Measurements from ENCODE around the gene MYL5. TPM values are rescaled to one million over a fixed set of nuclear protein-coding genes. Genes with fewer than 3 reads are reported as not detected.

The MYL5 gene
- total RNA-seq, 4 donors from 2014 or later, result 20.3 to 199 (median 33.4) TPM

DNA sequence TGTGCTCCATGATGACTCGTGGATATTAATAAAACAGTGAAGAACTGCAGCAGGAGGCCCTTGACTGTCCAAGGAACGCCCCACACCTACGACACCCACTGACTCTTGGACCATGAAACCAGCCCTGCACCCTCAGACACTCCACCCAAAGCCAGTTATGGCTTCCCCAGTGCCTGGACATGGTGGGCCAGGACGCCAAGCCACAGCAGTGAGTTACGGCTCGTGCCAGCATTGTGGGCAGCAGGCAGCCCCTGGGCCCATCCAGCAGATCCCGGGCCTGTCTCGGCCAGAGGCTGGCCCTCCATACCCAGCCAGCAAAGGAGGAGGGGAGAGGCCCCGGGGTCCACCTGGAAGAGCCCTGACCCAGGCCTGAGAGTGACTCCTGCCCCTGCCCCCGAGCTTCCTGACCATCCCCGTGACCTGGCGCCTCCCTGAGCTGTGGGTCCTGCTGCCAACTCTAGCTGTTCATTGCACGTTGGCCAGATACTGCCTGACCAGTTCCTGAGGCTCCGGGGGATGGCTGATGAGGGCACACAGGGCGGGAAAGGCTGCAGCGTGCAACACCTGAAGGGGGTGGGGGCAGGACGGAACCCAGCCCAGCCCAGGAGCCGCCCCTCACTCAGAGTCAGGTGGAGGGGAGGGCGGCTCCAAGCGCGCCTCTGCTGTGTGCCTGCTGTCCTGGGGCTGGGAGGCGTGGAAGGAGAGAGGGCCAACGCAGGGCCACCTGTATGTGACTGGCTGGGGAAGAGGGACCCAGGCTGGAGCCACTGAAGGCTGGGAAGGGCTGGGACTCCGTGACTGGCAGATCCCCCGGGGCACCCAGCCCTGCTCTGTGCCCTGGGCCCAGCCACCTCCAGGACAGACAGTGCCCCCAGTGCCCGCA, 13.9 kb downstream of the MYL5 start:
- intact Hi-C loops (cut with DNase I; ENCODE audit: low total_unique reads), result no loop called here
- DNase-seq, result no peak
- WGBS, 2 donors (ENCODE audit: low coverage in 1 of 2), result 69% methylated on average over 23 of the region's 26 CpGs; no CpG with 5 or more reads in 1 of the 2 donors
- in situ Hi-C loops (cut with MboI; ENCODE audit: low pct_ligation_motif_present in 1 of 4, low pct_unique_long_range_greater_than_20kb in 1 of 4, low sequenced_read_pairs in 3 of 4), result no loop called here
- peak overlapping the region; percentile 76 to 87 (median 78) for H3K27ac ChIP-seq
- H3K36me3 ChIP-seq, result no peaks in the 10 kb centered on the region
- TF ChIP-seq POLR2AphosphoS5 (IDR thresholded peaks at IDR 0.05), result no peak
- TF ChIP-seq, protein P1, sequence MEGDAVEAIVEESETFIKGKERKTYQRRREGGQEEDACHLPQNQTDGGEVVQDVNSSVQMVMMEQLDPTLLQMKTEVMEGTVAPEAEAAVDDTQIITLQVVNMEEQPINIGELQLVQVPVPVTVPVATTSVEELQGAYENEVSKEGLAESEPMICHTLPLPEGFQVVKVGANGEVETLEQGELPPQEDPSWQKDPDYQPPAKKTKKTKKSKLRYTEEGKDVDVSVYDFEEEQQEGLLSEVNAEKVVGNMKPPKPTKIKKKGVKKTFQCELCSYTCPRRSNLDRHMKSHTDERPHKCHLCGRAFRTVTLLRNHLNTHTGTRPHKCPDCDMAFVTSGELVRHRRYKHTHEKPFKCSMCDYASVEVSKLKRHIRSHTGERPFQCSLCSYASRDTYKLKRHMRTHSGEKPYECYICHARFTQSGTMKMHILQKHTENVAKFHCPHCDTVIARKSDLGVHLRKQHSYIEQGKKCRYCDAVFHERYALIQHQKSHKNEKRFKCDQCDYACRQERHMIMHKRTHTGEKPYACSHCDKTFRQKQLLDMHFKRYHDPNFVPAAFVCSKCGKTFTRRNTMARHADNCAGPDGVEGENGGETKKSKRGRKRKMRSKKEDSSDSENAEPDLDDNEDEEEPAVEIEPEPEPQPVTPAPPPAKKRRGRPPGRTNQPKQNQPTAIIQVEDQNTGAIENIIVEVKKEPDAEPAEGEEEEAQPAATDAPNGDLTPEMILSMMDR (IDR thresholded peaks at IDR 0.05), result no peak
- no peak for TF ChIP-seq EP300 (IDR thresholded peaks at IDR 0.05; ENCODE audit: low read depth)
- TF ChIP-seq POLR2A (IDR thresholded peaks at IDR 0.05), result no peak
- H3K4me1 ChIP-seq, result peaks cover 16 to 43% (median 38%) of the 10 kb centered on the region in 4 donors
- no peaks in the 10 kb centered on the region for H3K9me3 ChIP-seq
- H3K27me3 ChIP-seq, result no peaks in the 10 kb centered on the region
- H3K4me3 ChIP-seq, result peak overlapping the region; percentile 12 to 47 (median 38)

DNA sequence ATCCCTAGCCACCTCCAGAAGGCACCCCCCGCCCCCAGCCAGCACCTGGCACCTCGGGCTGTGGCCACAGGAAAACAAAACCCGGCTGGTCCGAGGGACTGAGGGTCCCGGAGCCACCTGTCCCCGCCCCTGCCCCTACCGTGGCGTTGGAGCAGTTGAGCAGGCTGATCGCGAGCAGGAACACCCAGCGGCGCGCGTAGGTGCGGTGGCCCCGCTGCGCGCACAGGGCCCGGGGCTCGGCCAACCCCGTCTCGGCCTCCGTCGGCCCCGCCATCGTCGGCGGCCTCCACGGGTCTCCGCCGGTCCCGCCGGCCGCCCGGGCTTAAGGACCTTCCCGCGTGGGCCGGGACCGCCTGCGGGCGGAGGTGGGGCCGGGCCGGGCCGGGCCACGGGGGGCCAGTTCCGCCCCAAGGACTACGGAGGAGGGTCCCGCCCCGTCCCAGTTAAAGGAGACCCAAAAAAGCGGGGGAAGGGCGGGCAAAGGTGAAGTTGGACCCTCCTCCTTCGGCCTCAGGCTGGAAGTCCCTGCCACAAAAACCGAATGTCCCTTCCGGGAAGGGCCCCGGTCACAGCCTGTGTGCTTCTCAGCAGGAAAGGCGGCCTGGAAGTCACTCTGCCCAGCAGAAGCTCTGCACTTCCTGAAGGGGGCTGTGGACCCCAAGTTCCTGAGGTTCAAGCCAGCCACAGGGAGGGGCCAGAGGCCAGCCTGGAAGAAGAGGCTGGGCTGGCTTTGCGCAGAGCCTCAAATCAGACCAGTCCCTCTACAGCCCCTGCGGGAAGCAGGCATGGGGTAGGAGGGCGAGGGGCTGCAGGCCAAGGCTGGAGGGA, 14.7 kb downstream of the MYL5 start, which contains the start of gene SLC49A3:
TSS of gene SLC49A3 (minus strand) at position 298 of the 828 bp plus-strand sequence. CDS start at position 274, 24 bp downstream.
- 28% methylated on average over 23 of the region's 59 CpGs; no CpG with 5 or more reads in 1 of the 2 donors for WGBS, 2 donors (ENCODE audit: low coverage in 1 of 2)
- TF ChIP-seq, protein P1 (IDR thresholded peaks at IDR 0.05), result no peak
- TF ChIP-seq EP300 (IDR thresholded peaks at IDR 0.05; ENCODE audit: low read depth) (no peak), POLR2A (IDR thresholded peaks at IDR 0.05) (no peak), POLR2AphosphoS5 (IDR thresholded peaks at IDR 0.05) (no peak)
- H3K4me1 ChIP-seq, result peaks cover 16 to 35% (median 33%) of the 10 kb centered on the region in 4 donors
- H3K4me3 ChIP-seq, result peak within 1 kb of the TSS; percentile 12 to 47 (median 38)
- in situ Hi-C loops (cut with MboI; ENCODE audit: low pct_ligation_motif_present in 1 of 4, low pct_unique_long_range_greater_than_20kb in 1 of 4, low sequenced_read_pairs in 3 of 4) (no loop called here), intact Hi-C loops (cut with DNase I; ENCODE audit: low total_unique reads) (no loop called here)
- H3K36me3 ChIP-seq, result no peaks in the 10 kb centered on the region
- DNase-seq, result peak; percentile 43
- no peaks in the 10 kb centered on the region for H3K9me3 ChIP-seq
- H3K27ac ChIP-seq, result peak within 1 kb of the TSS; percentile 76 to 87 (median 78)
- no peaks in the 10 kb centered on the region for H3K27me3 ChIP-seq

DNA sequence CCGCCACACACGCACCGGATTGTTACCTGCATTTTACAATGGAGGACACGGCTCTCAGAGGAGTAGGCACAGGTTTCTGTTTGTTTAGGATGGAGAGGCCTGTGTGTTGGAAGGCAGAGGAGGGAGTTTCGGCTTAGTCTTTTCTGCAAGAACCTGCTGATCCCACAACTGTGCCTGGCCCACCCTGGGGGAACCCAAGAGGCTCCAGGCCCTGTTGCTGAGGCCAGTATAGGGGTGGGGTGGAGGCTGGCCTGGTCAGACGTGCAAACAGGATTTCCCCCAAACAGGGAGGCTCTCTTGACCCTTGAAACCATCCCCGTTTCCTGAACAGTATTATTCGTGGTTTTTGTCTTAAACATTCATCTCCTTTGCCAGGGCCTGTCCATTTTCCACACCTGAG, 15.4 kb downstream of the MYL5 start:
- H3K36me3 ChIP-seq, result no peaks in the 10 kb centered on the region
- in situ Hi-C loops (cut with MboI; ENCODE audit: low pct_ligation_motif_present in 1 of 4, low pct_unique_long_range_greater_than_20kb in 1 of 4, low sequenced_read_pairs in 3 of 4), result no loop called here
- 62 to 73% methylated on average over 2 to 8 of the region's 8 CpGs for WGBS, 2 donors (ENCODE audit: low coverage in 1 of 2)
- intact Hi-C loops (cut with DNase I; ENCODE audit: low total_unique reads), result no loop called here
- peaks cover 16 to 34% (median 32%) of the 10 kb centered on the region in 4 donors for H3K4me1 ChIP-seq
- H3K27ac ChIP-seq, result peak overlapping the region; percentile 76 to 87 (median 78)
- no peaks in the 10 kb centered on the region for H3K9me3 ChIP-seq
- DNase-seq, result no peak
- TF ChIP-seq POLR2AphosphoS5 (IDR thresholded peaks at IDR 0.05) (no peak), EP300 (IDR thresholded peaks at IDR 0.05; ENCODE audit: low read depth) (no peak), POLR2A (IDR thresholded peaks at IDR 0.05) (no peak)
- TF ChIP-seq, protein P1 (IDR thresholded peaks at IDR 0.05), result no peak
- no peaks in the 10 kb centered on the region for H3K27me3 ChIP-seq
- peak overlapping the region in 3 of 4 donors; percentile 37 to 47 (median 40) for H3K4me3 ChIP-seq
